Dendritic cell treated with granulocyte-macrophage colony-stimulating factor and Interleukin-4, amounts not matched to agents 40 ng/mL and 50 ng/mL, for 4 days (primary cell): ENCODE results near the gene GUCY1A2.
"Not testable (repeated sequence)": the region's sequence is repeated elsewhere in the genome, so short reads cannot be mapped to it uniquely, and the experiment has no call there.

Source experiments
- H3K27ac Mint-ChIP-seq: one replicate; pipeline ENCODE4 v1.8.0; 2022; ENCODE audit warnings: mild to moderate bottlenecking, mixed read lengths
- H3K27me3 Mint-ChIP-seq: one replicate; pipeline ENCODE4 v1.8.0; 2022; ENCODE audit warnings: mild to moderate bottlenecking, mixed read lengths
- H3K36me3 Mint-ChIP-seq: one replicate; pipeline ENCODE4 v1.8.0; 2022; ENCODE audit warnings: low read depth, mixed read lengths
- H3K4me1 Mint-ChIP-seq: one replicate; pipeline ENCODE4 v1.8.0; 2022; ENCODE audit warnings: low read depth, mixed read lengths
- H3K4me3 Mint-ChIP-seq: one replicate; pipeline ENCODE4 v1.8.0; 2022; ENCODE audit warnings: mild to moderate bottlenecking, moderate library complexity, mixed read lengths
- H3K9me3 Mint-ChIP-seq: one replicate; pipeline ENCODE4 v1.8.0; 2022; ENCODE audit warnings: mixed read lengths
- intact Hi-C: fragments of 100-400 bp; cut with micrococcal nuclease; formaldehyde crosslinking; loops from one replicate; pipeline ENCODE4 v1.15.0; 2022

The GUCY1A2 gene

GRCh38 chr11:107018219-107018901 is at the start of gene GUCY1A2:
Gene GUCY1A2, minus strand, starts transcription at chr11:107018476. Its CDS starts 421 bp downstream, at chr11:107018055.
- peaks cover 40% of the 10 kb centered on the region for H3K27me3 Mint-ChIP-seq

DNA sequence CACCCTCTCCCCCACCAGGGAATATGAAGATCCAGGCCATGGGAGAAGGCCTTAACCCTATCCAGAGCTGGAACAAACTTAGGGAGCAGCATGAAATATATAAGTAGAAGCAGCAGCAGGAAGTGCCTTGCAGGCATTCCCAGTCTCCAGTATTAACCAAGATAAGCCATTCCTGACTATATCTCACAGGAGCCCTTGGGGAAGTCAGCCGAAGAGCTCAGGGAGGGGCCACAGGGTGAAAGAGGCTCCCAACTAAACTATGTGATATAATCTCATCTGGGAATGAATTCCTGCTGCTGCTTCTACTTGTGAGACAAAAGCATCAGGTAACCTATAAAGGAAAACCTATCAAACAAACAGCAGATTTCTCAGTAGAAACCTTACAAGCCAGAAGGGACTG is 36.1 kb upstream of the GUCY1A2 start:
- intact Hi-C loops, result no loop called here
- Mint-ChIP-seq H3K4me1 (no peaks in the 10 kb centered on the region), H3K27ac (no peak overlapping the region), H3K4me3 (no peak overlapping the region), H3K36me3 (no peaks in the 10 kb centered on the region), H3K9me3 (peaks cover 50% of the 10 kb centered on the region), H3K27me3 (no peaks in the 10 kb centered on the region)

More at GRCh38 chr11:107018219-107018901, at the start of gene GUCY1A2:
- no peaks in the 10 kb centered on the region for H3K9me3 Mint-ChIP-seq
- intact Hi-C loops, result no loop called here
- H3K4me1 Mint-ChIP-seq, result no peaks in the 10 kb centered on the region
- H3K36me3 Mint-ChIP-seq, result no peaks in the 10 kb centered on the region
- no peak within 1 kb of the TSS for H3K27ac Mint-ChIP-seq
- no peak within 1 kb of the TSS for H3K4me3 Mint-ChIP-seq

DNA sequence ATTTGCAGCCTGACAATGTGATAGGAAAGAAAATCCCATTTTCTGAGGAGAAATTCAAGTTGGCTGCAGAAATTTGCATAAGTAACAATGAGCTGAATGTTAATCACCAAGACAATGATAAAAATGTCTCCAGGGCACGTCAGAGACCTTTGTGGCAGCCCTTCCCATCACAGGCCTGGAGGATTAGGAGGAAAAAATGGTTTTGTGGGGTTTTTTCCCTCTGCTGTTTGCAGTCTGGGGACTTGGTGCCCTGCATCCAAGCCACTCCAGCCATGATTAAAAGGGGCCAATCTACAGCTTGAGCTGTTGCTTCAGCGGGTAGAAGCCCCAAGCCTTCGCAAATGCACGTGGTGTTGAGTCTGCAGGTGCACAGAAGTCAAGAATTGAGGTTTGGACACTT is 33.1 kb upstream of the GUCY1A2 start:
- H3K27me3 Mint-ChIP-seq, H3K4me3 Mint-ChIP-seq, H3K4me1 Mint-ChIP-seq, intact Hi-C loops, H3K27ac Mint-ChIP-seq, H3K36me3 Mint-ChIP-seq: not testable (repeated sequence)
- H3K9me3 Mint-ChIP-seq, result peaks cover 43% of the 10 kb centered on the region

DNA sequence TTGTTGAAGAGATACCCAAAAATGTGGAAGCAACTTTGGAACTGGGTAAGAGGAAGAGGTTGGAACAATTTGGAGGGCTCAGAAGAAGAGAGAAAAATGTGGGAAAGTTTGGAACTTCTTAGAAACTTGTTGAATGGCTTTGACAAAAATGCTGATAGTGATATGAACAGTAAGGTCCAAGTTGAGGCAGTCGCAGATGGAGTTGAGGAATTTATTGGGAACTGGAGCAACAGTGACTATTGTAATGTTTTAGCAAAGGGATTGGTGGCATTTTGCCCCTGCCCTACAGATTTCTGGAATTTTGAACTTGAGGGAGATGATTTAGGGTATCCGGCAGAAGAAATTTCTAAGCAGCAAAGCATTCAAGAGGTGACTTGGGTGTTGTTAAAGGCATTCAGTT is 32.6 kb upstream of the GUCY1A2 start:
- H3K4me1 Mint-ChIP-seq, H3K4me3 Mint-ChIP-seq, H3K27me3 Mint-ChIP-seq, H3K36me3 Mint-ChIP-seq, intact Hi-C loops, H3K27ac Mint-ChIP-seq: not testable (repeated sequence)
- H3K9me3 Mint-ChIP-seq, result peaks cover 39% of the 10 kb centered on the region

DNA sequence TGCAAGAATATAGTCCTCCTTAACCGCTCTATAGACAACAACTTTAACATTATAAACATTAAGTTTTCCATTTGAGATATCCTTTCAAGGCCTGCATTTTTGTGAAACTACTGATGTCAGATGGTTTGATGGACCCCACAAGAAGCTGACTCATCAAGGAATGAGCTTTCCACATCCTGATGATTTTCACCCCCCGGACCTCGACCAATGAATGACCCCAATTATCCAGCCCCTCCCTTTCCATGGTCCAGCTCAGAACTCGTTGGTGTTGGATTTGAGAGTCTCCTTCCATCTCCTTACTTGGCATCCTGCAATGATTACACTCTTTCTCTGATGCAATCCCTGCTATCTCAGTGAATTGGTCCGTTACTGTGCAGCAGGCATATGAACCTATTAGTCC is 31.8 kb upstream of the GUCY1A2 start:
- Mint-ChIP-seq H3K27ac (no peak overlapping the region), H3K4me1 (no peaks in the 10 kb centered on the region), H3K27me3 (no peaks in the 10 kb centered on the region), H3K4me3 (no peak overlapping the region), H3K9me3 (peaks cover 35% of the 10 kb centered on the region), H3K36me3 (no peaks in the 10 kb centered on the region)
- intact Hi-C loops, result no loop called here

- Mint-ChIP-seq H3K36me3 (no peaks in the 10 kb centered on the region), H3K9me3 (peaks cover 2% of the 10 kb centered on the region), H3K4me3 (no peak overlapping the region), H3K27ac (no peak overlapping the region), H3K4me1 (no peaks in the 10 kb centered on the region), H3K27me3 (no peaks in the 10 kb centered on the region)
- intact Hi-C loops, result no loop called here
These were observed 26.2 kb upstream of the GUCY1A2 start for GRCh38 chr11:107044503-107044902.

DNA sequence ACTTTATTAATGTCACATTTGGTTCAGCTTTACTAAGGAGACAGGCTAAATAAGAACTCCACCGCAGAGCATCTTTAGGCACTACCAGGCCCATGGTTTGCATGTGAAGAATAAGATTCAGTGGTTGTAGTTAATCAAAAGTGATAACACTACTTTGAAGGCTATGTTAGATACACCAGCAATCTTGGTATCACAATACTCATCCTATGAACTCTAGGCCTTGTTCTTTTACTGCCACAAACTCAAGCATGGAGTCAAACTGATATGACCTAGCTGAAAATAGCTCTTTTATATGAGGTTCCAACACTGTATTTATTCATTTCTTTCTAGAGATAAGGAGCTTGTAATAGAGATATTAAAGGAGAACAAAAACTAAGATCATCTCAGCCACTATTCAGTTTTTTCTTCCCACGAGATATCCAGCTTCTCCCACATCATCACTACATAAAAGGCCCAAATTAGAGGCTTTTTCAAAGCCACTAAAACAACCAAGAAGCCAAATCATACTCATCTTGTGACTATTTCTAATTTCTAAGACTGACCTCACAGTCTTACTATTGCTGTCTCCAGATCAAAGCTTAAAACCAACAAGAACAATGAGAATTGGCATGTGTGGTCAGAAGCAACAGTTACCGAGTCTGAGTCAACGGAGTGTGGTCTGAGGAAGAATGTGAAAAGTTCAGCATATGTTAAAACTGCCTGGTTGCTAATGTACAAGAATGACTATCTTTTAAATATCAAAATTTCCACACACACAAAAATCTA is 25.1 kb upstream of the GUCY1A2 start:
- H3K36me3 Mint-ChIP-seq, result no peaks in the 10 kb centered on the region
- no peaks in the 10 kb centered on the region for H3K9me3 Mint-ChIP-seq
- no peak overlapping the region for H3K27ac Mint-ChIP-seq
- no peak overlapping the region for H3K4me3 Mint-ChIP-seq
- intact Hi-C loops, result no loop called here
- H3K4me1 Mint-ChIP-seq, result no peaks in the 10 kb centered on the region
- H3K27me3 Mint-ChIP-seq, result no peaks in the 10 kb centered on the region

- H3K27ac Mint-ChIP-seq, result no peak overlapping the region
- H3K4me3 Mint-ChIP-seq, result no peak overlapping the region
- no peaks in the 10 kb centered on the region for H3K4me1 Mint-ChIP-seq
- intact Hi-C loops, result no loop called here
- H3K9me3 Mint-ChIP-seq, result no peaks in the 10 kb centered on the region
- no peaks in the 10 kb centered on the region for H3K27me3 Mint-ChIP-seq
- H3K36me3 Mint-ChIP-seq, result no peaks in the 10 kb centered on the region
These were observed 24.5 kb upstream of the GUCY1A2 start for GRCh38 chr11:107042748-107043147.

- Mint-ChIP-seq H3K27ac (no peak overlapping the region), H3K4me3 (no peak overlapping the region), H3K36me3 (no peaks in the 10 kb centered on the region)
These were observed 22.8 kb upstream of the GUCY1A2 start for GRCh38 chr11:107041088-107041444.

GRCh38 chr11:107040433-107041087 is 22.3 kb upstream of the GUCY1A2 start:
- intact Hi-C loops, result no loop called here
- H3K9me3 Mint-ChIP-seq, result no peaks in the 10 kb centered on the region
- H3K36me3 Mint-ChIP-seq, result no peaks in the 10 kb centered on the region
- H3K4me3 Mint-ChIP-seq, result no peak overlapping the region
- H3K27ac Mint-ChIP-seq, result no peak overlapping the region
- H3K4me1 Mint-ChIP-seq, result no peaks in the 10 kb centered on the region
- H3K27me3 Mint-ChIP-seq, result no peaks in the 10 kb centered on the region

More at GRCh38 chr11:107041088-107041444, 22.8 kb upstream of the GUCY1A2 start:
- intact Hi-C loops, result no loop called here
- Mint-ChIP-seq H3K4me1 (no peaks in the 10 kb centered on the region), H3K9me3 (no peaks in the 10 kb centered on the region), H3K27me3 (no peaks in the 10 kb centered on the region)

- Mint-ChIP-seq H3K27me3 (peaks cover 8% of the 10 kb centered on the region), H3K27ac (no peak overlapping the region), H3K4me1 (no peaks in the 10 kb centered on the region), H3K36me3 (no peaks in the 10 kb centered on the region), H3K4me3 (no peak overlapping the region), H3K9me3 (no peaks in the 10 kb centered on the region)
- intact Hi-C loops, result no loop called here
These were observed 7.4 kb upstream of the GUCY1A2 start for GRCh38 chr11:107025673-107026072.

DNA sequence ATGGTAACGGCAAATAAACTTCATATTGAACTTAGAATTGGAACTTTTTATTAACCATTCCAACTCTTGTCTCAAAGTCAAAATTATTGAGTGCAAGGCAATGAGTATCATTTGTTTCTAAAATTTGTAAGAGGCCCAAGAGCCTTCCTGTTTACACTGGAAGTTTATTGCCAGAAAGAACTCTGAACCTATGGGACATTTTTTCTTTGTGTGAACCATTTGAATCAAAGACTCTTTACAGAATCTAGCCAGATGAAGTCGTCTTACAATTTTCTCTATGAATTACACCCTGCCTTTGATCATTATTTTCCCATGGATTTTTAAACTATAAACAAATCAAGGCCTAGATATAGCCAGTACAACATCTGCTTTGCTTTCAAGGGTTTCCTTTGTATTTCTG is 2.3 kb upstream of the GUCY1A2 start:
- intact Hi-C loops, result no loop called here
- no peak overlapping the region for H3K4me3 Mint-ChIP-seq
- H3K36me3 Mint-ChIP-seq, result no peaks in the 10 kb centered on the region
- H3K27me3 Mint-ChIP-seq, result peaks cover 40% of the 10 kb centered on the region
- H3K9me3 Mint-ChIP-seq, result no peaks in the 10 kb centered on the region
- no peaks in the 10 kb centered on the region for H3K4me1 Mint-ChIP-seq
- H3K27ac Mint-ChIP-seq, result no peak overlapping the region

DNA sequence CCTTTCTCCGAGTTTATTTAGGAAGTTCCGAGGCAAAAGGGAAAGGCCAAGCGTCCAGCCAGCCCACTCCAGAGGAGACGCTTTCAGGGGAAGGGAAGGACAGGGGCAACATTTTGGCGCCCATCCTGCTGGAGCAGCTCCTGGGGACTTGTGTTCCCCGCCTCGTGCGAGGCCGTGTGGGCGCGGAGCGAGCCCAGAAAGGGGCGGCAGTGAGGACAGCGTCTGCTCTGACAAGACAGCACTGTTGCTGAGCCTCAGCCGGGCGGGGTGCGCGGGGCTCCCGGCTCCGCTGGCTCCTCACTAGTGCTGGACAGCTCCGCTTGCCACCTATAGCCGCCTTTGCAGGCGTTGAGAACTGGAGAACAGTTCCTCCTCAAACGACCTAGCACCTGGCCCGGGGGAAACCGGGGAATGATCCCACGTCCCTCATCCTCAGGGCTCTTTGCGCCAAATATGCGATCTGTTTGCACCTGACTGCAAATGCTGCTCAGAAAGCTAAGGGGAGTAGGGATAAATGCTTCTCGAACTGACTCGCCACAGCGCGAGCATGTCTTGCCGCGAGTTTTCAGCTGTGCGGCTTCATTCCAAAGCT is 722 bp upstream of the GUCY1A2 start:
- Mint-ChIP-seq H3K27ac (no peak overlapping the region), H3K36me3 (no peaks in the 10 kb centered on the region), H3K4me3 (no peak overlapping the region), H3K27me3 (peaks cover 40% of the 10 kb centered on the region), H3K4me1 (no peaks in the 10 kb centered on the region), H3K9me3 (no peaks in the 10 kb centered on the region)
- intact Hi-C loops, result no loop called here
